GM21381 (cell line): ENCODE data around the gene GRK4.
"Not testable (repeated sequence)": the region's sequence is repeated elsewhere in the genome, so short reads cannot be mapped to it uniquely, and the experiment has no call there.

Source experiments
- ATAC-seq: cut with Tn5 transposase; IDR thresholded peaks from one replicate; pipeline ENCODE4 v1.9.1; 2021; ENCODE audit warnings: mild to moderate bottlenecking, moderate library complexity; ENCODE audit not compliant: unreplicated experiment

Gene GRK4

DNA sequence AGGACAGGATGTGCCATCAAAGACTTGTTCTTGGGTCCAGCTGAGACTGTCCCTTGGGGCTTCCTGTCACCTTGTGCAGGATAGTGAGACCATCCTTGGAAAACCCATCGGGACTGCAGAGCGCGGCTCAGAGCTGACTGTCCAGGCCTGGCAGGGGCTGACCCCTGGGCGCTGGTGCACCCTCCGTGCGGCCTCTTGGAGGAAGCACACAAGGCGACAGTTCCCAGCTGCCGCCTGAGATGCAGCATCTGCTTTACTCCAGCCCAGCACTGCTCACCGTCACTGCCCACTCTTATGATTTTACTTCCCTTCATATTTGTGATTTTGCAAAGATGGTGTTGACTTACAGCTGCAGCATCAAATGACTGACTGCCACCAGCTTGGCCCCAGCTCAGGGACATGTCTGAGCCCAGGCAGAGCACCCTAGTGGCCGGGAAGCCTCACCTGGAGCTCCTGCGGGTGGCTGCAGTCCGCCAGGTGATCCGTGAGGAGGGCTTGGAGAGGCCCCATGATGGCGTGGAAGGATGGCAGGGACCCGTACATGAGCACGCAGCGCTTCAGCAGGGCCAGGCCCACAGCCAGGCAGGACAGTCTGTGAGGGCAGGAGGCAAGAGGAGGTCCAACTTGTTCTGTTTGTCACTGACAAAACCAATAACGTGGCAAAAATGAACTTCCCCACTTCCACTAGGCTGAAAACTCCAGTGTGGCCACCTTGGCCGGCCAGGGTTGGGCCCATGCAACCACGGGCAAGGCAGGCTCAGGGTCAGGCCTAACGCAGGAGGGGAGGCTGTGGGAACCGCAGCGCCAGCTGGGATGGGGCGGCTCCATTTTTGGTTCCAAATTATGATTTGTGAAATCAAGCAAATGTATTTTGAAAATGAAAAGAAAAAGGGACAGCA is 22.0 kb upstream of the GRK4 start:
- no peak for ATAC-seq

DNA sequence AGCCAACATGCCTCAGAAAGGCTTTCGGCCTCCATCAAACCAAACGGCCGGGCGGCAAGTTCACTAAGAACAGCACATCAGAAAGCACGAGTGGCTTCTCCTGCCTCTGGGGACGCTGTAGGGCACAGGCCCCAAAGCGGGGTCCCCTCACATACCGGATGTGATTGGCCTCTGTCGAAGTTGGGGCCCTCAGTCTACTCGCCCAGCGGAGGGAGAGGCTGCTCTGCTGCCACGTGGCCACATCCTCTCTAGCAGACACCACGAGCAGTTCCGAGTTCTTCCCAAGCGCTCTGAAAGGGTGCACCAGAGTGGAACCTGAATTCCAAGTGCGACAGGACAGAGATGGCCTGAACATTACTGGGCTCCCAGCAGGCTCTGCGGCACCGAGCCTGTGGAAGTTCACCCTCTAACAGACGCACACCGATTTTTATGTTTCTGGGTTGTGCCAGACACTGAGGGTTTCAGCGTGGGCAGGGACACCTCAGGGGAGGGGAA is 21.3 kb upstream of the GRK4 start:
- no peak for ATAC-seq

DNA sequence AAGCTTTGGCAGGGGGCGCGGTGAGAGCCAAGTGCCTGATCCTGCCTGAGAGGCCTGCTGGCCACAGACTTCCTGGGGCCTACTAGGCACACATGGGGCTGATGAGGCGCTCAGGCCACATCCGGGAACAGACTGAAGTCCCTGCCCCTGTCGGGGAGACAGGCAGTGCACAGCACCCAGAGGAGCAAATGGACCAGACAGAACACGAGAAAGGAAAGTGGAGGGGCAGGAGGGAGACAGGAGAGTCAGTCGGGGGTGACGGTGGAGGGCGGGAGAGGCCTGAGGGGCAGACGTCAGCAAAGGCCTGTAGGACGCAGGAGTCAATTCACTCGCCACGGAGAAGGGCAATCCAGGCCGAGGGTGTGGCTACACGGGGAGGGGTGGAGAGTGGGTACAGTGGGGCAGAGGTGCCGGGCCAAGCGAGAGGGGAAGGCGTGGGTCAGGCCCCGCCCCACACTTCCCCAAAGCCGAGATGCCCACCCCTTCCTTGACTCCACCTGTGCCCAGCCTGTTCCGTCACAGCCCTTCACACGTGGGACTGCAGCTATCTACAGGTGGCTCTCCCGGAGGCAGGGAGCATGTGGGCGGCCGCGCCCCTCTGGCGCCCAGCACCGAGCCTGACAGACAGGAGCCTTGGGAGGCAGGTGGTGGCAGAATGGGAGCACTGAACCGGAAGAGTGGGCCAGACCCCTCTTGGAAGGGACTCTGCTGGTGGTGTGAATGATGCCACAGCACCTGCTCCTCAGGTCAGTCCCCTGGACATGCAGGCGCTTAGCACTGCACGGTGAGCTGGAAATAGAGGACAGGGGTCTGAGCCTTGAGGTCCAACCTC is 20.6 kb upstream of the GRK4 start:
- no peak for ATAC-seq

DNA sequence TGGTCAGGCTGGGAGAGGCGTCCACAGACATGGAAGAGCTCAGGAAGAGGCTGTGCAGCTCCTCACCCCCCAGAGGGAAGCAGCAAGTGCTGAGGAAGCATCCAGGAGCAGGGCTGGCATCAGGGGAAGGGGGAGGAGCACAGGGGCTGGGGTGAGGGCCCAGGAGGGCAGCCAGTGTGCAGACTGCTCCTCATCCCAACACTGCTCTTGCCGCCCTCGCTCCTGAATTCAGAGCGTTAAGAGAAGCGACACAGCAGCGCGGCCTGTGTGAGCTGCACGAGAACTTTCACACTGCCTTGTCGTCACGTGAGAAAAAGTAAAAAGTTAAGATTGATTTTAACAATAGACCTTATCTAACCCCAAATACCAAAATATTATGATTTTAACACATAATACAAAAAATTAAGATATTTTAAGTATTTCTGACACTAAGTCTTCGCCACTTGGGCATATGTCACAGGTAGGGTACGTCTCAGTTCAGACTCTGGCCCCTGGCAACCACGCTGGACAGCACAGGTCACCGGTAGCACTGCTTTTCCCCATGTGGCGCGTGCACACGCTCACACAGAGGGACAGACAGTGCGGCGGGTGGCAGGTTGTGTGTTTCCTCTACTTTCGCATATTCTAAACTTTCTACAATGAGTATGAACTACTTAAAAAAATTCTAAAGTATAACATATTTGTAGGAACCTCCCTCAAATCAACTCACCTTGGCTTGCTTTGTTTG is 19.8 kb upstream of the GRK4 start:
- ATAC-seq = no peak

DNA sequence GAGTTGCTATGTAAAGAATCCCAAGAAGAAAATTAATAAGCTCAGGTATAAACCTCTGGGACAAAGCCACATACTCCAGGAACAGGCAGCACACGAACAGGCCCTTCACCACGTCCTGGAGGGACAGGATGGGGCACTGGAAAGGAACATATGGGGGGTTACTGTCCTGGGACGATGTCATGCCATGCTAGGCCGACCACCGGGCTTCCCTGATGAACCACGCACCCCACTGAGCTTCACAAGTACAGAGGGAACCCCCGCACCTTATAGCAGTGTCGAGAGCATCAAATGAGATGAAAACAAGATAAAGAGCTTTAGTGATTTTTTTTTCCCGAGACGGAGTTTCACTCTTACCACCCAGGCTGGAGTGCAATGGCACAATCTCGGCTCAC is 19.3 kb upstream of the GRK4 start:
- ATAC-seq = no peak

DNA sequence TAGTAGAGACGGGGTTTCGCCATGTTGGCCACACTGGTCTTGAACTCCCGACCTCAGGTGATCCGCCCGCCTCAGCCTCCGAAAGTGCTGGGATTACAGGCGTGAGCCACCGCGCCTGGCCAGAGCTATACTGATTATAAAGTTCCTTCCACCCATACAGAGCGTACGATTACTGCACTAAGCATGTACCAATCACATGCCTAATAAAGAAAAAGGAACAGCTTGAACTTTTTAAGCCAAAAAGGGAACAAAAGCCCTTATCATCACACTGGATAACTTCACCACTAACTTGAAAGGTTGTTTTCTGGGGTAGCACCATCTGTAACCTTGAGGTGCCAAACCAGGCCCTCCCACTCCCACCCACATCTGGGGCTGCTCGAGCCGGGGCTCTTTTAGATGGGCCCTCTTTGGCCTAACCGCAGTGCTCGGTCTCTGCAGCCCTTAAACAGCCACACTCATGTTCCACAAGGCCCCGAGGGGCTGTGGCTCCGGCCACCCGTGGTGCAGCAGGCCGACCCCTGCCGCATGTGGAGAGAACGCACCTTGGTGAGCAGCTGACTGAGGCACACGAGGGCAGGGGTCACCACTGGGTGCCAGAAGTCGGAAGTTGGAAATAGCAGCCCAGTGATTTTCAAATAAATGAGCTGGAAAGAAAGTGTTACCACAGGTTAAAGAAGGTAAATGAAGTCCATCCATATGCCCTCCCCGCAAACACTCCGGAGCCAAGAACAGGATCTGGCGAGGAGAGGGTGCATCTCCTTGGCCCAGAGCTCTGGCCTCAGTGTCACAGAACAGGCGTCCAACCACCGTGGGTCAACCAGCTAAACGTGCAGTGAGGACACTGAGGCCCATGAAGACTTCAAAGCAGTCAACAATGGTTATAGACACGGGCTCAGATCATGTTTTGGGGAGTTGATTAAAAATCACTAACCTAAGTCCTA is 18.5 kb upstream of the GRK4 start:
- no peak for ATAC-seq

DNA sequence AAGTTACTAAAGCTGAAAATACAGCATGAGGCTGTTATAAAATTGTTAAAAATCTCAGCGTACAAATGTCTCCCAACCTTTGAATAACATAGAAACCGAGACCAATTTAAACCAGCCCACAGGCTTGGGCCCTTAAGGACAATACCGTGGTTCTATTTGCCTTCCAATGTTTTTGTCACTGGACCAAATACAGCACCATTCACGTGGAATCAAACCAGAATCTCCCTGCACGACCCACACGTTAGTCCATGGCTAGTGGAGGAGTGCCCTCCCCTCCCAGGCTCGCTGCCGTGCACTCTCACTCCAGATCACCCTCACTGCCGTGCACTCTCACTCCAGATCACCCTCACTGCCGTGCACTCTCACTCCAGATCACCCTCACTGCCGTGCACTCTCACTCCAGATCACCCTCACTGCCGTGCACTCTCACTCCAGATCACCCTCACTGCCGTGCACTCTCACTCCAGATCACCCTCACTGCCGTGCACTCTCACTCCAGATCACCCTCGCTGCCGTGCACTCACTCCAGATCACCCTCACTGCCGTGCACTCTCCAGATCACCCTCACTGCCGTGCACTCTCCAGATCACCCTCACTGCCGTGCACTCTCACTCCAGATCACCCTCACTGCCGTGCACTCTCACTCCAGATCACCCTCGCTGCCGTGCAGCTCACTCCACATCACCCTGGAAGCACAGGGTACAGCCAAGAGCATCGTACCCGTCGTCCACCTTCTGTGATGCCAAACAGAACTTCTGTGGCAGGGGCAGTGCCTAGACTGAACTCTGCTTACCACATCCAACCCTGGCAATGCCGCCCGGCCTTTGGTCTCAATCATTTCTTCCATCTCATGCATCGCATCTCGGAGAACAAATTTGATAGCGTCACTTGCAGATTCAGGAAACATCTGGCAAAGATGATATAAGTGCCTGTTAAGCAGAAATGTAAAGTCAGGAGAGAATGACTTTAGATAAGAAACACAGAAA is 17.5 kb upstream of the GRK4 start:
- not testable (repeated sequence) for ATAC-seq

DNA sequence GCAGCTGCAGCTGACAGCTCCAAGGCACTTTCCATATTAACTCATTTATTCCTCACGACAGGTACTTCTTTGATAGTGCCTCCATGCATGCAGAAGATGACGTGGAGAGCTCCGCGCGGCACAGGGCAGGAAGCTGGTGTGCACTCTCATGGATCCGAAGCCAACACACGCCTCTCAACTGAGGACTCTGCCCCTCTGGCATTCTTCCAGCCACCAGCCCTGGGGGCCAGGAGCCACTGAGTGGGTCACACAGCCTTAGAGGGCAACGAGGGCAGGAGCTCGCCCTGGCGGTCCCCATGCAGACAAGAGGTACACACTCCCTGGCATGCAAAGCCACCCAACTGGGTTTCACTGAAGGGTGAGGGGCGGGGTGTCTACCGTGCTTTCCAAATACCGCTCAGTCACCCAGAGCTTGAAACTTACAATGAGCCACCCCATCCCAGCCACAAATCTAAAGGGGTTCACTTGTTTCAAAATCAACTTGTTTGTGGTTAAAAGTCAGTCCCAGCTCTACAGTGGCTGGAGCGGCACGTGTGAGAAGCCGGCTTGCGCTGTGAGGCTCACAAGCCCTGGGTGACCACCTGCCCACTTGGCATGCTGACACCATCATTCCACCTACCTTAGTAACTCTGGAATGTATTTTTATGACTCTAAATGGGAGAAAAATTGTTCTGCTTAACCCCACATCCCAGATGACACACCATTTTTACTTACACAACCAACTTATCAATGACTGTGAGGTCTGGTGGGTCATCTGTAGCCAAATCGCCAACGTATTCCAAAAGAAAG is 16.4 kb upstream of the GRK4 start:
- no peak for ATAC-seq

DNA sequence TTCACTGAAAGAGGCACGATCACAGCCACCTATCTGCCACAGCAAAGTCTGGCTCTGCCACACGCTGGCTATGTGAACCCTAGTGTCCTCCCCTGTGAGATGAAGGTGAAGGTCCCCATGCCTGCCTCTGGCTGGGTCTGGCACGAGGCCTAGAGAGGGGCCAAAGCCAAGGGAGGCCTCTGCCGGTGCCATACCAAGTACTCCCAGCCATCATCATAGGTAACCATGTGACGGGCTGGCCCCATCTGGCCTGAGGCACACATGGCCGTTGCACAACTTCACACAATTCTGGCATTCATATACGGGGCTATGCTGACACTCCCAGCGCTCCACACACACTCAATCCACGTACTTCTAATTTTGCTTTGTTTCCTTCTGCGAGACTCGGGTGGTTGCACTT is 15.4 kb upstream of the GRK4 start:
- no peak for ATAC-seq

DNA sequence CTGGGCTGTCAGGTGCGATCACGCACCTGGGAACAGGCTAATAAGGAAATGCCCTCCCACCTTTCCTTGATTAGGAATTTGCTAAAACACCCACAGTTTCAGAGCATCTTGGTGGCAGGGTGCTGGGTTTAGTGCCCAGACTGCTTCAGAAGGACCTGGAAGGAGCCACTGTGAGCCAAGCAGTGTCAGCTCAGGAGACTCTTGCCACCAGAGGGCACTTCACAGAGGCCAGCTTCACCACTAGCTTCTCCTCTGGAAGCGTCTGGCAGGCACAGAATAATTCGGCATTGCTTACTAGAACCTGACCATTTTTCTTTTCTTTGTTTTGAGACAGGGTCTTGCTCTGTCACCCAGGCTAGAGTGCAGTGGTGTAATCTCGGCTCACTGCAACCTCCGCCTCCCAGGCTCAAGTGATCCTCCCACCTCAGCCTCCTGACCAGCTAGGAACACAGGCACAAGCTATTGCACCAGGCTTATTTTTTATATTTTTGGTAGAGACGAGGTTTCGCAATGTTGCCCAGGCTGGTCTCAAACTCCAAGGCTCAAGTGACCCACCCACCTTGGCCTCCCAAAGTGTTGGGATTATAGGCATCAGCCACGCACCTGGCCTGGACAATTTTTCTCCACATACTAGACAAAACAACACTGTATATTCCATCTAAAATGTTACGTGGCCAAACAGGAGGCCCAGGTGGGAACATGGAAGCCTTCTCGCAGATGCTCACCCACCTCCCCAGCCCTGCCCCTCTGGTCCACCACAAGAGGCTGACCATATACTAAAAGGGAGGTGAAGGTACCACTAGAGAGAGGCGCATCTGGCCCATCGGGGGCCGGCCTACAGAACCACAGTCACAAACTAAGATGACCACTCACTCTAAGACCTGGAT is 14.2 kb upstream of the GRK4 start:
- ATAC-seq = no peak

DNA sequence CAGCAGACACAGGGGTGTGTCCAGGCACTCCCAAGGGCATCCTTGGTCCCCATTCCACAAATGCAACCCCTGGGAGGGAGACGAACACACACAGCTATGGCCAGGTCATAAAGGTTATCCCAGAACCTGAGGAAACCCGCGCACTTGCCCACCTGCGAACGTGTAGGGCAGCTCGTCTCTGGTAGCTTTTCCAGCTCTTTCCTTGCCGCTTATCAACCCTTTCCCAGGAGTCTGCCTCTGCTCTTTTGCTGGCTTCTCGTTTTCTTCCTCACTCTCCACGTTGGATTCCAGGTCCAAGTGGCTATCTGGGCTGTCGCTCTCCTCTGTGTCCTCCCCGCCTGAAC is 13.6 kb upstream of the GRK4 start:
- no peak for ATAC-seq

DNA sequence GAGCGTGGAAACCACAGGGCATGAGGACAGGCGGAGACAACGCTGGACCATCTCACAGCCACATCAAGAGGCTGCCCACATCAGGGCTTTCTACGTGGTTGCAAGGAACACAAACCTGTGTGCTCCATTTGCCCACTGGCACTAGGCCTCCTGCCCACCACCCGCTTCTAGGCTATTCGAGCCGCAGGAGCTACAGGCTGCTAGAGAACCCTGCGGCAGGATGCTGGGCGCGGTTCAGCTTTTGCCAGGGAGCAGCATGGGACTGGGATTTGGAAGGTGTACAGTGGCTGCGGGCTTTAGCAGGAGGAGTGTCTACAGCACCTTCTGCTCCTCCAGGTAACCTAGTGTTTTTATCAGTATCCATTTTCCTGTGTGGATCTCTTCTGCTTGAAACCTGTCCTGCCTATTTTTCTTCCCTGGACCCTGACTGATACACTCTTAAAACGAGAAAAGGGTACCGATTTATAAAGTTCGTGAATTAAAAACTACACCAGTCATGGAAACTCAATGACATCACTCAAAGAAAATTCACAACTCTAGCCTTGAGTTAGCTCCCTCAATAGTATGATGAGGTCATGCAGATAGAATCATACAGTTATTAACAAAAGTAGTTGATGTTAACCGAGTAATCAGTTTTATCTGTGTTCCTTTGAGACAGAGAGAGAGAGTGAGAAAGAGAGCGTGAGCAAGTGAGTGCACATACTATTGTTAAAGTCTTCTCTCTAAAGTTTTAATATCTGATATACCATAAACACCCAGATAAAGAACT is 13.0 kb upstream of the GRK4 start:
- ATAC-seq = no peak

DNA sequence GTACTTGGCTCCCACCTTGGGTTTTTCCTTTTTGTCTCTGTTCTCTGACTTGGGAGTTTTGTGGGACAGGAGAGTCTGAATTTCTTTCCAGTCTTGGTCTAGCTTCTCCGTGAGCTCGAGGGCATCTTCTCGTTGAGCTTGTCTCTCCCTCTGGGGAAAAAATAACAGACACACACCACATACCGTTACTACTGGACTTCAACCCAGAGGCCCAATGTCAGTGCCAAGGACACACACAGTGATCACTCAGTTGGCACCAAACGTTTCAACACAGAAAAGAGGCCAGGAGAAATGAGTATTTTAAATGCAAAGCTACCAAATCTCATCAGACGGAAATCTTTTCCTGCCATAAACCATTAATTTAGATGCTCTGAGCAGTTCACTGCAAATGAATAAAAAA is 9.9 kb upstream of the GRK4 start:
- ATAC-seq = no peak

DNA sequence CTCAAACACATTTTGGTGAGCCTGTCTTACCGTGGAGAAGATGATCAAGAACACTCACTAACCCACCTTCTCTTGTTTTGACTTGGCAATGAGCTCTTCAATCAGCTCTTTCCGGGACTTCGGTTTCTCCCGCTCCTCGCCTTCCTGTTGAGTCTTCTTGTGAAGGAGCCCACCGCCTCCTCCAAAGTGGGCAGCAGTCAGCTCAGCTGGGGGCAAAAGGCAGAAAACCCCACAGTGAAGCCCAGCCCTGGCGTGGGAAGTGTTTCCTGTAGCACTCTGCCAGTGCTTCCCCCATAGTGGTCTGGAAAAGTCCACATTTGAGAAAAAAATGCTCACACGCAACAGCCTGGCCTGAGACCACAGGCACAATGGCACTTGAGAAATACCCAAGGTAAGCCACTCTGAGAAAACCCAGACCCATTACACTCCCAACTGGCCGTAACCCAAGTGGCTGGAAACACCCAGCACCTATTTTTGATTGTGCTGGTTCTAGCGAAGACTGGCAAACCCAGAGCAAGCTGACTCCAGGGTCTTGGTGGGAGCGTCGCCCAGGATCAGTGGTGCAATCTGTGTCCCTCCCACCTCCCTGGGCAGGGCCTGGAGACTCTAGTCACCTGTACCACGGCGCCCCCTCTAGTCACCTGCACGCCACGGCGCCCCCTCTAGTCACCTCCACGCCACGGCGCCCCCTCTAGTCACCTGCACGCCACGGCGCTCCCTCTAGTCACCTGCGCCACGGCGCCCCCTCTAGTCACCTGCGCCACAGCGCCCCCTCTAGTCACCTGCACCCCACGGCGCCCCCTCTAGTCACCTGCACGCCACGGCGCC is 8.8 kb upstream of the GRK4 start:
- ATAC-seq = no peak

DNA sequence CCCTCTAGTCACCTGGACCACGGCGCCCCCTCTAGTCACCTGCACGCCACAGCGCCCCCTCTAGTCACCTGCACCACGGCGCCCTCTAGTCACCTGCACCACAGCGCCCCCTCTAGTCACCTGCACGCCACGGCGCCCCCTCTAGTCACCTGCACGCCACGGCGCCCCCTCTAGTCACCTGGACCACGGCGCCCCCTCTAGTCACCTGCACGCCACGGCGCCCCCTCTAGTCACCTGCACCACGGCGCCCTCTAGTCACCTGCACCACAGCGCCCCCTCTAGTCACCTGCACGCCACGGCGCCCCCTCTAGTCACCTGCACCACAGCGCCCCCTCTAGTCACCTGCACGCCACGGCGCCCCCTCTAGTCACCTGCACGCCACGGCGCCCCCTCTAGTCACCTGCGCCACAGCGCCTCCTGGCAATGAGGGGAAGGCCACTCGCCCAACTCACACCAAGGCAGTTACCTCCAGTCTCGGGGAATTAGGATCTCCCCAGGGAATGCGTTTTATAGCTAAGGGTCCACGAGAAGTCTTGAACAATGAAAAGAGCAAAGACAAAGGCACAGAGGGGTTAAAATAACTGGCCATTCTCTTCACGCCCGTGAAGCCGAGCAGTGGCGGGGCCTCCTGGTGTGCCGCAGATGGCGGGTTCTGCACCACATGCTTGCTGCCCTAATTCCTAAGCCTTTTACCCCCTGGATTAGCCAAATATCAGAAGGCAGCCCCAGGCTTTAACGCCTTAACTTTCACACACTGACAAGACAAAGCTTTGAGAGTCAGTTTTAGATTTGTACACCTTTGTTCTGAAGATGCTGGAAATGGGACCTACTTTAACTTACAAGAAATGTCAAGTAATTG is 8.0 kb upstream of the GRK4 start:
- ATAC-seq = not testable (repeated sequence)
